ENCODE results near the gene MPRIP.

Gene MPRIP

GRCh38 chr17:17051791-17052461 lies 9.7 kb downstream of the MPRIP start:
- ChIA-PET CTCF (interaction anchor here (1.2 kb wide), 1 partner anchor 90 kb away, joined by 5 read pairs; no protein-coding TSS in a partner anchor), POLR2A (interaction anchor here (0.9 kb wide), 1 partner anchor 24 kb away, joined by 3 read pairs; no protein-coding TSS in a partner anchor)
- no peak for TF ChIP-seq ZNF121 (tag by site-specific recombination; IDR thresholded peaks at IDR 0.05)
- TF ChIP-seq ZBTB6 (tag by site-specific recombination; IDR thresholded peaks at IDR 0.05) = 0 out of 2 replicates have a peak, but pooled peaks have one; percentile 26
- no peak for TF ChIP-seq ZSCAN30 (tag by site-specific recombination; IDR thresholded peaks at IDR 0.05)
- 0 out of 2 replicates have a peak, but pooled peaks have one; percentile 31 for TF ChIP-seq PBX3 (CRISPR knock-in tag; IDR thresholded peaks at IDR 0.05)
- TF ChIP-seq ZIC2 (tag by site-specific recombination; IDR thresholded peaks at IDR 0.05) = 0 out of 2 replicates have a peak, but pooled peaks have one; percentile 52
- no peak for TF ChIP-seq ZNF701 (tag by site-specific recombination; IDR thresholded peaks at IDR 0.05)
- Histone ChIP-seq H3K27ac (ENCODE audit: extremely low read depth, low read depth, low read length) (no peak overlapping the region), H3K36me3 (ENCODE audit: control insufficient read depth in 2 of 2, insufficient read depth in 1 of 2, low read length in 2 of 2) (peaks cover 0 to 18% of the 10 kb centered on the region in 2 experiments; a peak in 2 of 3 replicates), H3K4me3 (ENCODE audit: low read depth, low read length) (no peak overlapping the region), H3K4me1 (ENCODE audit: control insufficient read depth, insufficient read depth, low read length) (0 out of 2 replicates have a peak, but pooled peaks cover 7% of the 10 kb centered on the region), H3K9me3 (ENCODE audit: control insufficient read depth, insufficient read depth, low read depth, low read length) (no peaks in the 10 kb centered on the region)

- ChIA-PET CTCF (interaction anchor here (1.0 to 2.0 kb wide), 3 partner anchors 61 to 89 kb away, joined by 5 to 7 read pairs (median 5); no protein-coding TSS in a partner anchor), POLR2A (interaction anchor here (0.9 kb wide), 1 partner anchor 25 kb away, joined by 3 read pairs; no protein-coding TSS in a partner anchor)
- TF ChIP-seq ZNF324 (tag by site-specific recombination; IDR thresholded peaks at IDR 0.05) (no peak), ZNF335 (tag by site-specific recombination; conservative IDR thresholded peaks at IDR 0.05) (no peak), ZNF548 (tag by site-specific recombination; IDR thresholded peaks at IDR 0.05) (no peak), ZNF354C (tag by site-specific recombination; IDR thresholded peaks at IDR 0.05; ENCODE audit: borderline replicate concordance, low read depth) (no peak), ZNF341 (tag by site-specific recombination; IDR thresholded peaks at IDR 0.05; ENCODE audit: low read depth) (no peak), ZNF416 (tag by site-specific recombination; IDR thresholded peaks at IDR 0.05) (no peak), ZNF704 (tag by site-specific recombination; IDR thresholded peaks at IDR 0.05) (no peak), ZNF792 (tag by site-specific recombination; IDR thresholded peaks at IDR 0.05) (no peak), ZIC2 (tag by site-specific recombination; IDR thresholded peaks at IDR 0.05) (no peak), ZNF23 (tag by site-specific recombination; IDR thresholded peaks at IDR 0.05; ENCODE audit: borderline replicate concordance) (no peak), GLIS1 (tag by site-specific recombination; IDR thresholded peaks at IDR 0.05) (no peak), ZXDB (tag by site-specific recombination; IDR thresholded peaks at IDR 0.05) (no peak)
- Histone ChIP-seq H3K4me1 (ENCODE audit: control insufficient read depth, insufficient read depth, low read length) (0 out of 2 replicates have a peak, but pooled peaks cover 7% of the 10 kb centered on the region), H3K27ac (ENCODE audit: extremely low read depth, low read depth, low read length) (no peak overlapping the region), H3K4me3 (ENCODE audit: low read depth, low read length) (no peak overlapping the region), H3K36me3 (ENCODE audit: control insufficient read depth in 2 of 2, insufficient read depth in 1 of 2, low read length in 2 of 2) (peaks cover 0 to 25% of the 10 kb centered on the region in 2 experiments; a peak in 2 of 3 replicates), H3K9me3 (ENCODE audit: control insufficient read depth, insufficient read depth, low read depth, low read length) (no peaks in the 10 kb centered on the region)
These were observed 10.4 kb downstream of the MPRIP start for GRCh38 chr17:17052462-17053221.
